Activated naive CD4-positive, alpha-beta T cell treated with Interleukin-2 at 50 U/mL for 16 hours (primary cell): ENCODE results near the gene ZBED5.
"Not testable (repeated sequence)": the region's sequence is repeated elsewhere in the genome, so short reads cannot be mapped to it uniquely, and the experiment has no call there.

Experiments used
- DNase-seq: peaks from one replicate; pipeline ENCODE4 v3.0.0-alpha.2; 2020

The ZBED5 gene

DNA sequence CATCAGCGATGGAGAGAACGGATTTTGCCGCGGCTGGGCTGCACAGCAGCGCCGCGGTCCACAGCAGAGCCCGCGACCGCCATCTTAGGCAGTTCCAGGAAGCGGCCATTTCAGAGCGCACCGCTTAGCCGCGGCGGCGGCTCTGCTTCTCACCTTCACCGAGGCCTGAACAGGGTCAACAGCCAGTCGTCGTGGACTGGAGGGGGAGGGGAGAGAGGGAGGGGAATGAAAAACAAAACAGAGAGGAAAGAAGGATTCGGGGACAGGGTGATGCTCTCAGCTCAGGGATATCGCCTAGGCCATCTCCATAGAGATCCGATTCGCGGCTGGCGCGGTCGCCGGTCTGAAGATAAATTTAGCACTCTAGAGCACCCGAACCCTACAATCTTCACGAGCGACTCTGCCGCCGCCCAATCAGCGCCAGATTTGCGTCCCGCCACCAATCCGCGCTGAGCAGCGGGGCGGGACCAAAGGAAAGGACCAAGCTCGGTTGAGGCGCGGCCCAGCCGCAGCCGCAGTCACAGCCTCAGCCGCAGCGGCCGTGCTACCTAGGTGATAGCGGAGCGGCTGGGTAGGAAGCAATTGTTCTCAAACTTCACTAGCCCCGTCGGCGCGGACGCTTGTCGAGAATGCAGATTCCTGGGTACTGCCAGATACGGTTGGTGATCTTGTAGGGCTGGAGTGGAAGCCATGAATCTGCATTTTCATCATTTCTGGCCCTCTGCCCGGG is at the start of gene ZBED5:
Gene ZBED5 (minus strand): TSS at position 345 of the 730 bp plus-strand sequence. CDS start 3,108 bp downstream, outside the sequence.
- peak; percentile 96 for DNase-seq

DNA sequence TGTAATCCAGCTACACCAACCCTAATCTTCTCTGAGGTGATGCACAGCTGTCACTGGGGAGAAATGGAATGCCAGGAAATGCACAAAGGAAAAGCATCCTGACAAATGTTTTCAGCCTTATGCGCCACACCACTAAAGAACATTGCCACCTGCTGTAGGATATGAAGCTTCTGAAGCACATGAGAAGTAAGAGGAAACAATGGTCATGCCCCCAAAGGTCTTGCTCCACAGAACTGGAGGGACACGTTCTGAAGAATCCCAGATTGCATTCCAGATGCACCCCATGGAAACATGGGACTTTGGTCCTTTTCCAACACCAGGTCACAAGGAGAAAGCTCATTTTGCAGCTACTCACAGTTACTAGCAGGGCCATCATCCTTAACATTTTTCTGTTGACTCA is 48.7 kb upstream of the ZBED5 start:
- DNase-seq, result no peak

DNA sequence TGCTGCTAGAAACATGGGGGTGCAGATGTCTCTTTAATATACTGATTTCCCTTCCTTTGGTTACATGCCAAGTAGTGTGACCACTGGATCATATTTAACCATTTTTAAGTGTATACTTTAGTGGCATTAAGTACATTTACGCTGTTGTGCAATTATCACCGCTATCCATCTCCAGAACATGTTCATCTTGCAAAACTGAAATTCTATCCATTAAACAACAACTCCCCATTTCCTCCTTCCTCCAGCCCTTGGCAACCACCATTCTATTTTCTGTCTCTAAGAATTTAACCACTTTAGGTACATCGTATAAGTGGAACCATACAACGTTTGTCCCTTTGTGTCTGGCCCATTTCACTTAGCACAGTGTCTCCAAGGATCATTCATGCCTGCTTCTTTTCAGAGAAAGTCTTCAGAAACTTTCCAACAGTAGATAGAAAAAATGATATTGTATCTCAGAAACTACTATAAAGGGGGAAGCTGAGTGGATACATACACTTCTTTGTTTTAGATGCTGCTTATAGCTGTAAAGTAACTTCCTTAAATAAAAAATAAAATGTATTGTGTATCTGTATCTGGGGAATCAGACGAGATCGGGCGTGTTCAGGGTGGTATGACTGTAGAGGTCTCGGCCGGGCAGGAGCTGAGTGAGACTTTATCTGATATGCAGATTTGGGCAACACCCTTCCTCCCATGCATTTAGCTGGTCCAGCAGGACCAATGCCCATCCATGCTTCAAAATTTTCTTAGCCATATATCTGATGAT is 44.6 kb upstream of the ZBED5 start:
- no peak for DNase-seq

DNA sequence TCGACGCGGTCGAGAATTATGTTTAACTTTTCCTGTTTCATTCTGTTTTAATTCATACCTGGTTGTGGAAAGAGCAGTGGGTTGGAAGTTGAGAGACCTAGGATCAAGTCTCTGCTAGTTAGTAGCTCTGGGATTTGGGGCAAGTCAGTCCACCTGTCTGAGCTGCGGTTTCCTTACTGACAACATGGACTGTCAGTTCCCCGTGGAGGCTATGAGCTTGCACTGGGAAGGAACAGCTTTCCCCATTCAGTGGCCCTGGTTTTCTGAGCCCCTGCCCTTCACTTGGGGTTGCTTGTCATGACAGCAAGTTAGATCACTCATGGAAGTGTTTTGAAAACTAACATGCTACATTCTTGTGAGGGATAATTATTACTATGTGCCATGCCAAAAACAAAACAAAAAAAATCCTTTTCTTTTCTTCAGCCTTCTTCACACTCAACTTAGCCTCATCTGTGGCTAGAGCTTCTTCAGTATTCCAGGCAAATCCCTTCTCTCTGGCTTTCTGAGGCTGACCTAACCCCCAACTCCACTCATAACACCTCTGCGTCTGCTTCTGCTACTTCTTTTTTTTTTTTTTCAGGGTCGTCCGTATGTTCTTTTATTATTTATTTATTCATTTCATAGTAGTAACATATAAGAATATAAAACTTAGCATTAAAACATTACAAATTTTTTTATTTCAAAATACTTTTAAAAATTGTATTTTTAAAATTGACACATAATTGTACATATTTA is 43.0 kb upstream of the ZBED5 start:
- no peak for DNase-seq

DNA sequence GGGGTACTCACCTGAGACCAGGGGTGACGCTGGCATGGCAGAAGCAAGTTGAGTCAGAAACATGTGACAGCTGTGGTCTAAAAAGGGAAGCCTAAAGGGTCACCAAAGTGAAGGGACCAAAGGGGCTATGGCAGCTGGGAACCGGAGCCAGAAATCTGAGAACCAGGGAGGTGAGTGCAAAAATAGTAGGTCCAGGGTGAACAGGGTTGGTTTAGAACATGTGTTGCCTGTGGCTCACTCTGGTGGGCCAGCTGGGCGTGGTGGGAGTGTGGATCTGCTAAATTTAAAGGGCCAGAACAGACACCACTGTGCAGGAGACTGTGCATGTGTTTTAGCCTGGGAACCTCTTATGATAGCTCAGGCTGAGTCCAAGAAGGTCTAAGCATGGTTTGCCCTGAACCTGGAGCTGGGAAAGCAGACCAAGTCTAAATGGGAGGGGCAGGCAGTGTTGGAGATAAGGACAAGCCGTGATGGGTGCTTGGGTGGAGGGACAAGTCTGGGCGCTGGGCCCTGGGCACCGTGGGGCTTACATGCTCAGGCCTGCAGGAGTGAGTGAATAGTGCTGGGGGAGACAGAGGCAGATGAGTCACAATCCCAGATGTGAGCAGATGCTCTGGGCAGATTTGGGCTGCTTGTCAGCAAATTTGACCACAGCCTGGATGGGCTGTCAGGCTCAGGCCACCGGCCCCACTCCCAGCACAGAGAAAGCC is 41.4 kb upstream of the ZBED5 start:
- no peak for DNase-seq

DNA sequence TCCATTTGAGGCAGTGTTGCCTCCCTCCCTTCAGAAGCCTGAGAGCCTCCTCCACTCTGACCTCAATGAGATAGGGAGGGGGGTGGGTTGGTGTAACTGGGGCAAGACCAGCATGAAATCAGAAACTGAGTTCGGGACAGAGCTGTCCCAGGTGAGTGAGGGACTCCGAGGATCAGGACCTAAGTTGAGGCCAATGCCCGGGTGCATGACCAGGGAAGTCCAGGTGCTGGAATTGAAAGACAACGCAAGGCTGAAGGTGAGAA is 40.8 kb upstream of the ZBED5 start:
- DNase-seq, result no peak

DNA sequence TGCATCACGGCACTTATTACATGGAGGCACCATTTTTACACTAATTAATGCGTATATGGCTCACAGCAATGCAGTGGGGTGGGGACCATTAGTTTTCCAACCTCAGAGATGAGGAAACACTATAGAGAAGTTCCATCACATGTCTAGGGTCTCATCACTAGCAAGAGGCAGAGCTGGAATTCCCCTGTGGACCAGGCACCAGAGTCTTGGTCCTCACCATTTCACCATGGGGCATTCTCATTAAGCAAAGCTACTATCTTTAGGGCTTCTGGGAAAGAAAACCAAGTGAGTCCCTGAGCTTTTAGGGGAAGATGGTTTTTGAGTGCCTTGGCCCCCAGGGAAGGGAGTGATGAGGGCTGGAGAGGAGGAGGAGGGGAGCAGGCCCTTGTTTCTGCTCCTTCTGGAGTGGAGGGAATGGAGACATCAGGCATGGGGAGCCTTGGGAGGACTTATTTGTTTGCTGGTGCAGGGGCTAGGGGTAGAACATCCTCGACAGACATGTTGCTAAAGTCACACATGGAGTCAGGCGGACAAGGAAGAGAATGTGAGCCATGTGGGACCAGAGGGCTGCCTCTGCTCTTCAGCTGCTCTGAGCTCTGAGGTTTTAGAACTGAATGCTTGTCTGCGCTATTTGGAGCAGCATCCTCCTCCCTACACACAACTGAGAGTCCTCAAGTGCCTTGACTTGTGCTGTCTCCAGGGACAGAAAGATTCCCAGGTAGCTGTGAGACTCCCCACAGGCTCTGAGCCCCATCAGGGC is 40.3 kb upstream of the ZBED5 start:
- DNase-seq, result no peak

DNA sequence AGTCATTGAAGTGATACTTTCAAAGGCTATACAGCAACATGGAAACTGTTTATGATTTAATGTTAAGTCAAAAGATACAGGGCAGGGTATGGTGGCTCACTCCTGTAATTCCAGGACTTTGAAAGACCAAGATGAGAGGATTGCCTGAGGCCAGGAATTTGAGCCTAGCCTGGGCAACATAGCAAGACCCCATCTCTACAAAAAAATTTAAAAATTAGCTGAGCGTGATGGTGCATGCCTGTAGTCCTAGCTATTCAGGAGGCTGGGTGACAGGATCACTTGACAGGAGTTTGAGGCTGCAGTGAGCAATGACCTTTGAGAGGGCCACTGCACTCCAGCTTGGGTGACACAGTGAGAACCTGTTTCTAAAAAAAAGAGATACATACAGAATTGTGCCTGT is 39.3 kb upstream of the ZBED5 start:
- no peak for DNase-seq

DNA sequence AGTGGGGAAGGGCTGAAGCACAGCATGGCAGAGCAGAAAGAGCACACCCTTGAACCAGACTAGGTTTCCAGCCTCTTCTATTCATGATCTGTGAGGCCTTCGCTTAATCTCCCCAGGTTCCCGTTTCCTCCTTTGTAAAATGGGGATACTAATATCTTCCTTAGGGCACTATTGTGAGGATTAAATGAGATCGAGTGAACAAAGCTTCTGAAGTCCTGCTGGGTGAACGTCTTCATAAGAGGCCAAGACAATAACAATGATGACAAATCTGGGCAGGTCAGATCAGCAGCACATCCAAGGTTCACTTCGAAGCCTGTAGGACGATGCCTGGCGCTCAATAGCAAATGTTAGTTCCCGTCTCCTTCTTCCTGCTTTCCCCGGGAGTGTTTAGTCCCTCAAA is 38.6 kb upstream of the ZBED5 start:
- DNase-seq, result no peak

DNA sequence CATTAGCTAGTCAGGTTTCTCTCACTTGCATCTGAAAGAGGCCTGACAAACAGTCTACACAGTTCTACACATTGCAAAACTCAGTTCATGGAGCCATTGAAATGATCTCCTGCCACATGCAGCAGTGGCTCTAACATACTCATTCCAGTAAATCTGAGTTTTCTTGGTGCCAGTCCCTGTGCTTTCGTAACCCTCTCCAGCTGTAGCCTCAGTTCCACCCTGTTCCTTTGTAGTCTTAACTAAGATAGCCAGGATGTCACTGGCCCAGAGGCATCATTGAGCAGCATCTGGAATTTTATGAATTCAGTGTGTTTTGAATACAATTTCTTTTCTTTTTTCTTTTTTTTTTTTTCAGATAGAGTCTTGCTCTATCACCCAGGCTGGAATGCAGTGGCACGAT is 37.4 kb upstream of the ZBED5 start:
- no peak for DNase-seq

DNA sequence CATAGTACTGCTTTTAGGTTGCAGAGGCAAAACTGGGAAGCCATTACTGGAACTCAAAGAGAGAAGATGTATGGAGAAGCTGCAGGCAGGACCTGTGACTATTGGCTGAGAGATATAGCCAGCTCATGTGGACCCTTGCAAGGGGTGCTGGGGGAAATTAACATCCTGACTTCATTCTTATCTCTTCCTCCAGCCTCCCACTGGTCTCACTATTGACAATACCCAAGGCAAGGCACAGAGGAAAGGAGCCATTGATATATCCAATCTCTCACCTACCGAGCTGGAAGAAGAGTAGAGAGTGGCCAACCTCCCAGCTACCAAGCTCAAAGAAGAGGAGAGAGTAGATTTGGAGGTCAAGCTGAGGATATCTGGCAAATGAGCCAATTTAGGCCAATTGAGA is 36.8 kb upstream of the ZBED5 start:
- DNase-seq, result no peak

DNA sequence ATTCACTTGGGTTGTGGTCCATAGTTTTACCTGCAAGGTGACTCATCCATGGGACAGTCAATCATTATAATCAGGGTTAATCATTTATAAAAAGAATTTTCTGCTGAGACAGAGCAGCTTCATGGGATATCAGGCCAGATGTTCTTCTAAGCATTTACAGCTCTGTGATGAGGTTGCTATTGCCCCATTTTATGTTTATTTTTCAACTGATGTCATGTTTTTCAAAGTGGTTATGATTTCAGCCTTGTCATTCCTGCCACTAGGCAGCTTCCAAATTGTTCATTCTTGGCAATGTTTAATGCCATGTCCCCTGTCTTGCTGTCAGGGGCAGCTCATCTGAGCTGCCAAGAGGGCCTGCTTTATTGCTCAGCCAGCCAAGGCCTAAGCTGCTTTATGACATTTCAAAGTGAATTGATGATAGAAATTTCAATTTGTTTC is 35.9 kb upstream of the ZBED5 start:
- DNase-seq, result no peak

DNA sequence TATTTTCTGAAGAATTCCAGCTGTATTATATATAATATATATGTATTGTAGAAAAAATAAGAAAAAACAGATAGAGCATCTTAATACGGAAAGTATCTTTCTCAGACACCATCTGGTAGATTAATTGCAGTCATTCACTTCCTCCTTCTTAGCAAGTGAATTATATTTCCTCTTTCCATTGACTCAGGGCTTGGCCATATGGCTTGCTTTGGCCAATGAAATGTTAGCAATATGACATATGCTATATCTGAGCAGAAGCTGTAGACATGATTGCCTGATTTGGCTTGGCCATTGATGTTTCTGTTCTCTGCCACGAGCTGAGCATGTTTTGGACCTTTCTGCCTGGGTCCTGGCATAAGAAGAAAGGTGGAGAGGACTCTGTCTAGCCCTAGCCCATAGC is 34.4 kb upstream of the ZBED5 start:
- DNase-seq, result no peak

DNA sequence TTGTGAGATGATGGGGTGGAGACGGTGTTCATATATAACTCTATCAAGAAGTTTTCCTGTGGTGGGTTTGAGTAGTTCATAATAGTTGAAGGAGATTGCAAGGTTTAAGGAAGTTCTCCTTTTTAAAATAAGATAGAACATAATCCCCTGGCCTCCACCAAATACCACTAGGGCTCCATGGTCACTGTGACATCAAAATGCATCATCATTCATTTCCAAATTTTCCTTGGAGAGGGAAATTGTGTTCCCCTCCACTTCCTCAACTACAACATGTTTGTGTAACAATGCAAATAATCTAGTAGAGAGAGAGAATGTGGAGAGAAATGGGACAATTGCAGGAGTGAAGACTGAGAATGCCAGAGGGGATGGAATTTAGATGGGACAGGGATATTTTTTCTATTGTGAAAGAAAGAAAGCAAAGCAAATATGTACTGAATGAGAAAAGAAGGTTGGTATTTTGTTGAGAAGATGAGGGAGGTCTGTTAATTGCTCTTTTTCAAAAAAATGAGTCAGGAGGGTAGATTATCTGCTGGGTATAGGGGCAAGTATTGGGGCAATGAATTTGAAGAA is 33.4 kb upstream of the ZBED5 start:
- DNase-seq, result no peak

DNA sequence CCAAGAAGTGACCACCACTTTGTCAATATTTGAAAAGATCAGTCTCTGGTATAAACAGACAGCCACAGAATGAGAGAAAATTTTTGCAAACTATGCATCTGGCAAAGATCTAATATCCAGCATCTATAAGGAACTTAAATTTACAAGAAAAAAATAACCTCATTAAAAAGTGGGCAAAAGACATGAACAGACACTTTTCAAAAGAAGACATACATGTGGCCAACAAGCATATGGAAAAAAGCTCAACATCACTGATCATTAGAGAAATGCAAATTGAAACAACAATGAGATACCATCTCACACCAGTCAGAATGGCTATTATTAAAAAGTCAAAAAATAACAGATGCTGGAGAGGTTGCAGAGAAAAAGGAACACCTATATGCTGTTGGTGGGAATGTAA is 32.2 kb upstream of the ZBED5 start:
- not testable (repeated sequence) for DNase-seq

DNA sequence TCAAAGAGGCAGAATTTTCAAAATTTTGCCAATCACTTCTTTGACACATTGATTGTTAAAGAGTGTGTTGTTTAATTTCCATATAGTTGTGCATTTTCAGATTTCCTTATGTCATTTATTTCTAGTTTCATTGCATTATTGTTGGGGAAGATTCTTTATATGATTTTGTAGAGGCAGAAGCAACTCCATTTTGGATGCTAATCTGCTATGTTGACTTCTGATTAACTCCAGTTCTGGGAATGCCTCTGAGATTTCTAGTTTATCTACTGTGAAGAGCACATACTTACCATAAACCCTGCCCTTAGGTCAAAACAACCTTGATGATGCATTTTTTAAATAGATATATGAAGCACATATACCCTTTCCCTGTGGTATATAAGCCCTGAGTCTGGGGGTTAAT is 29.5 kb upstream of the ZBED5 start:
- no peak for DNase-seq

DNA sequence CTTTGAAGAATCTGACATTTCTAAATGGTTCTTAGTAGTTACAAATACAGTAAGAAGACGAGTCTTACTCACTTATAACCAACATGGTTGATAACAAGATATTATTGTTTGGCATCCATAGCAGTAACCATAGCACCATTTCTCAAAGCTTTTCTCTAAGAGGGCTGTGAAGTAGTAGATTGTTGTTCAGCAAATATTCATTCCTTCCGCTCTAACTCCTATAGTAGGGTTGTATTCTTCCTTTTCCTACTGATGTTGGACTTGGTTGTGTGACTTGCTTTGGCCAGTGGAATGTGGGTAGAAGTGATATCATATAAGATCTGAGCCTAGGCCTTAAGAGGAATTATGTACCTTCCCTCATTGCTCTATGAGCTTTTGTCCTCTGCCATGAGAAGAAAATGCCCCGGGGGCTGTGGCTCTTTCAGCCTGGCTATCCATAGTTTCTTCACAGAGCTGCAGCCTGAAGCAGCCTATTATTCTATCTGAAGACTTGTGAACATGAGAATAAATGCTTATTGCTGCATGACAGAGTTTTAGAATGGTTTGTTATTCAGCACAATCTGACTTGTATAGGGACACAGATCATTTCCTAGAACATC is 28.9 kb upstream of the ZBED5 start:
- DNase-seq, result no peak

DNA sequence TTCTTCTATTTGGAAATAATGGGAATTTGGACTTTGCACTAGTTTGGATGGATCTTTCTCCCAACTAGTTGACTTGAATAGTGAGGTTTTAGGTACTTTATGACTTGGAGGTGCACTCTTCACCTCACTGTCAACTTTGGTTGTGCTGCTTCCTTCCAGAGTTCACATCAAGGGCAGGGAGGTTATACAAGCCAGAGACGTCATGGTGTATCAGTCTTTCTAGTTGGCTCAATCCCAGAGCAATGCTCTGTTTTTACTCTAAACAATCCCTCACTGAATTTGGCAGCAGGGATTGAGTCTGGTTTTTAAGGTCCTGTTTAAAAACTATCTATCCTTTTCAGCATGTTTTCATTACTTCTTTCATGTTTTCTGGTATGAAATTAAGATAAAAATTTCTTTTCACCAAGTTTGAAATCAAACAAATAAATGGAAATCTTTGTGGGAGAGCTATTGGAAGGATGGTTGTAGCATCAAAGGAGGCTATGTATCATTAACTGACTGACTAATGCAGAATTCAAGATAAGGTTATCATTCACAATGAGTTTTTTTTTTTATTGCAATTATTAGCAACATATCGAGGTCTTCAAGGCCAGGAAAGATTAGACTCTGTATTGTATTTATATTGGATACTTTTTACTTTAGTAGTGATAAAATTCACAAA is 28.0 kb upstream of the ZBED5 start:
- no peak for DNase-seq

DNA sequence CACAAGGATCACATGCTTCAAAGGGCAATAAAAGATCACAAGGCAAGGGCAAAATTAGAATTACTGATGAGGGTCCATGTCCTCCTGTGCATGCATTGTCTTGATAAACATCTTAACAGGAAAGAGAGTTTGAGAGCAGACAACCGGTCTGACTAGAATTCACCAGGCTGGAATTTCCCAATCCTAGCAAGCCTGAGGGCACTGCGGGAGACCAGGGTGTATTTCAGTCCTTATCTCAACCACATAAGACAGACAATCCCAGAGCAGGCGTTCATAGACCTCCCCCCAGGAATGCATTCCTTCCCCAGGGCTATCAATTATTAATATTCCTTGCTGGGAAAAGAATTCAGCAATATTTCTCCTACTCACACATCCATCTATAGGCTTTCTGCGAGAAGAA is 26.4 kb upstream of the ZBED5 start:
- DNase-seq, result not testable (repeated sequence)

DNA sequence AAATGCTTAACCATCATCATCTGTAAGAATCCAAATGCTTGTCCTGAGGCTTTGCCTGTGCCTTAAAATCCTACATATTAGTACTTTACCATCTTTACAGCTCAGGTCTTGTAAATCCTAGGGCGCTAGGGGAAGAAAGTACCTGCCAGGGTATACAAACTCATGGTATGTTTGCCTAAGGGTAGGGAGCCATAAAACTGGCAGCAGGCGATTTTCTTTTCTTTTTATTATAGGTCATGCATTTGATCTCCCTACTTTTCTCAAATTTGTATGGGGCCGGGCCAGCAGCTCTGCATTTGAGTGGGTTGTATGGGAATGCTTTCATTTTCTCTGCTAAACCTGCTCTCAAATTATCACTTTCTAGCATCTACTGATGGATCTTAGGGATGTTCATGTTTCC is 24.0 kb upstream of the ZBED5 start:
- DNase-seq, result no peak
